Fibroblast of skin of scalp (primary cell): ENCODE measurements around the gene DPP10.
A peak's percentile ranks its signal among the peaks of the same experiment; 100 is the strongest.
"Not testable (repeated sequence)": the region's sequence is repeated elsewhere in the genome, so short reads cannot be mapped to it uniquely, and the experiment has no call there.

Source experiments
- DNase-seq: peaks from one replicate; pipeline ENCODE4 v3.0.0-alpha.2; 2013

The DPP10 gene

GRCh38 chr2:114515882-114516281 is 73.4 kb downstream of the DPP10 start:
- no peak for DNase-seq

DNA sequence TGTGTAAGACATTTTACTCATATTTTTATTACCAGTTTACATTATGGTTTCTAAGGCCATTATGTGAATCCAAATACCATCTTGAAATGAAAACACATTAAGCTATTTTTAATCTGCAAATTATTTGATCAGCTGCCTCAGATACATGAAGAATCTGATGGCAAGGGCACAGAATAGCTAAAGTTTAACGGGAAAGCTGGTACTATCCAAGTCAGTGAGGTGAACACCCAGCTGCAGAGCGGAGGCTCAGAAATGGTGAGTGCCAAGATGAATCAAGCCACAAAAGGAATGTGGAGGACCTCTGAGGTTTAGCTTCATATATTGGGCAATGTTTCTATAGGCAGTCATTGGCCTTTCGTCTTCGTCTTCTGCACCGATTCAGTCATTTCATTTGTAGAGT is 75.1 kb downstream of the DPP10 start:
- DNase-seq: no peak

DNA sequence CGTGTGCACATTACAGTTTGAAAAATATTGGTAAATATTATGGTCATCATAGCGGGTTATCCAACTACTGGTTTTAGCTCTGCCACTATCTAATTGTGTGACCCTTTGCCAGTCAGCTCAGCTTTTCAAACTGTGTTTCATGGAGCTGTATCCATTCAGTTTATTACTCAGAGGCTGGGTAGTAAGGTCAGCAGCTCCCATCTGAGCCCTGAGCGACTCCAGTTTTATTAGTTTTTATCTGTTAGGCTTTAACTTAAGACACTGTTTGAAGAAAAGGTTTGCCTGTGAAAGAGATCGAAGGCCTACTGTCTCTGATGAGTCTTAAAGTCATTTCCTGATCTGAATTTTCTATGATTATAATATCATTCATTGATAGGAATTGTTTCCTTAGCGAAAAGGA is 76.3 kb downstream of the DPP10 start:
- no peak for DNase-seq

DNA sequence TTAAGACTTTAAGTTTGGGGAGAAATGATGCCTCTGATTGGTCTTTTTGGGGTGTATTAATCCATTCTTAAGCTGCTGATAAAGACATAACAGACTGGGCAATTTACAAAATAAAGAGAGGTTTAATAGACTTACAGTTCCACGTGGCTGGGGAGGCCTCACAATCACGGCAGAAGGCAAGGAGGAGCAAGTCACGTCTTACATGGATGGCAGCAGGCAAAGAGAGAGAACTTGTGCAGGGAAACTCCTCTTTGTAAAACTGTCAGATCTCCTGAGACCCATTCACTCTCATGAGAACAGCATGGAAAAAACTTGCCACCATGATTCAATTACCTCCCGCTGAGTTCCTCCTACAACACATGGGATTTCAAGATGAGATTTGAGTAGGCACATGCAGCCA is 80.2 kb downstream of the DPP10 start:
- not testable (repeated sequence) for DNase-seq

DNA sequence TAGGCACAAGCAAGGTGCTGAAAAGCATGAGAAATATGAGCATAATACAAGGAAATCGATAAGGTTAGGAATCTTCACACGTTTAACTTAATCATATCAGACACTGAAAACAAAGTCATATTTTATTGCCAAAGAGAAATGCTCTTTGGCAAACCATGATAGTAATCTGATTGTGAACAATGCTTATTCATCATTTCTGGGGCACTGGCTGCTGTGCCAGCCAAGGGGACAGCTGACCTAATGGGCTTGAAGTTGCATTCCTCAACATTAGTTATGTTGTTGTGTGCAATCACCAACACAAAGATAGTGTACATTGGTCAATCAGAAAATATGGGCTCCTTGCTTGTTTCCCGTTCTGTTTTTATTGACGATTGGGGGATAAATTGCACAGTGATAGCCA is 83.5 kb downstream of the DPP10 start:
- no peak for DNase-seq

GRCh38 chr2:114526841-114527240 is 84.4 kb downstream of the DPP10 start:
- DNase-seq: no peak

- no peak for DNase-seq
These were observed 85.0 kb downstream of the DPP10 start for GRCh38 chr2:114527330-114527983.

- DNase-seq: peak; percentile 4
These were observed 92.0 kb downstream of the DPP10 start for GRCh38 chr2:114534116-114535084.

DNA sequence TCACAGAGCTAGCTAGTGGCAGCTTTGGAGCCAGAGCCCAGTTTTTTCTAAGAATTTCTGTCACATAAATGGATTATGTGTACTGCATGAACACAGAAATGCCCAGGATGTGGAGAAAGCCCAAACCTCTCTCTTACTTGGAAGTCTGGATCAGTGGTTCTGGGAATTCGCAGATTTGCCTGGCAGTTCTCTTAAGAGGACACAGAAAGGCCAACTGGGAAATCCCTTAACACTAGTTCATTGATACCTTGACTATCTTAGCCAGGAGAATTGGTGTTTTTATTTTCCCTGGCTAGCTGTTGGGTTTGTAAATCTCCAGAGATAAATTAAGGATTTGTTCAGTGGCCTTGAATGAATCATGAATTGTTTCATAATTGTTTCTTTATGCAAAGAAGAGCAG is 95.3 kb downstream of the DPP10 start:
- no peak for DNase-seq

DNA sequence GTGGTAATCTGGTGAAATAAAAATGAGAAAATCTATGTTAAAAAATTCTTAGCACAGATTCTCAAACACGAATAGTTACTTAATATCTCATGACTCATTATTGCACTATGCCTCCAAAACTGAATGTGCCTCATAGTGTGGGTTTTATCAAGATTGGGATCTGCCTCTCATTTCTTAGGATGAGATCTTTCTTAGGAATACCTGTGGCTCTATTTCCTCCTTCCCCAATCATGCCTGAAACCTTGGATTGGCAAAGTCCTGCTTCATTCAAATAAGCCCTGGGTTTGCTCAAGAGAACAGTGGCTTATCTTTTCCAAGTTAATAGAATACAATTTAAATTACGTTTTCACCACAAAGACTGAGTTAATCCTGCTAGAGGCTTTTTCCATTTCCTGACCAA is 100.3 kb downstream of the DPP10 start:
- no peak for DNase-seq

DNA sequence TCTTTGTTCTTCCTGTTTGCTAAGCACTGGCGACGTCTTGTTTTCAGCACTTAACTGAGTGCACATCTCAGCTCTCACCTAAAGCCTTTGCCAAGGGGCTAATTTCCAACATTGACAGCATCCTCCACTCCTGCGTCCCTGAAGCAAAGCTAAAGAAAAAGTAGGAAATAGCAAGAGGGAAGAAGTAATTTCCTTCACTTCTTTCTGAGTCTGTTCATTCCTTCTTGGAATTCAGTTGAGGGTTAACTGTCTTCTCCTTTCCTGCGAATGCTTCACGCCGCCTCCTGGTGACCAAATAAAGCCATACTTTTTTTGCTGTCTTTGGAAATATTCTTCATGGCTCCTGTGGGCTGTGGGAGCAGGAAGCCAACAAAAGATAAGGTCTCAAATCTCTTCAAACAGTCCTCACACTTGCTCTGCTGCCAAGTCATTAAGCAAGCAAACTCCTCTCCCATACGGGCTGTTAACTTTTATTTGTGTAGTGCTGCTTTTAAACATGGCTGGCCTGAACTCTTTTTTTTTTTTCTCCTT is 100.9 kb downstream of the DPP10 start:
- DNase-seq: peak; percentile 12

DNA sequence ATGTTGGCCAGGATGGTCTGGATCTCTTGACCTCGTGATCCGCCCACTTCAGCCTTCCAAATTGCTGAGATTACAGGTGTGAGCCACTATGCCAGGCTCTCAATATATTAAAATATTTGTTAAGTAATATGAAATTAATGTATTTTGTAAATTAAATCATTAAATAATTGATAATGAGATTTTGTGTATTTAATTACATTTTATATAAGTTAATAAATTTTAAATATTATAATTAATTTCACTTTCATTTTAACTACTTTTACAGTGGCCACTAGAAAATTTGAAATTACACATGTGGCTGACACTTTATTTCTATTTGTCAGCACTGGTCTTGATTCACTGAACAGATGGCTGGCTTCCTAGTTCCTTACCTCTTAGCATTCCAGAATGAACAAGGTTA is 102.6 kb downstream of the DPP10 start:
- DNase-seq: no peak

- no peak for DNase-seq
These were observed 104.1 kb downstream of the DPP10 start for GRCh38 chr2:114546531-114546930.

DNA sequence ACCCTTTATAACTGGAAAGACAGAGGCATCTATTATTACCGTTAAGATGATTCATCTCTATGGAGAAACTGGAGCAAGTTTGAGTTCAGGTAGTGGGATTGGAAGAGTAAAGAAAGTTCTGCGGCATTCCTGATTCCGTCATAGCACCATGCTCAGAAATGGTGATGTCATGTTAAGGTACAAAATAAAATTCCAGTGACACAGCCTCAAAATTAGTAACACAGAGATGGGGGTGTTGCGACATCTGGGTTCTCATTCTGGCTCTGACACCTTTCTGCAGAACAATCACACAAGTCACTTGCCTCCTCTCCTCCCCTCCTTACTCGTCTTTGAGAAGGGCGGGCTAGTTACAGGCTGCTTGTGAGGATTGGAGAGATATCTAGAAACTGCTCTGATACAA is 105.7 kb downstream of the DPP10 start:
- DNase-seq: no peak

DNA sequence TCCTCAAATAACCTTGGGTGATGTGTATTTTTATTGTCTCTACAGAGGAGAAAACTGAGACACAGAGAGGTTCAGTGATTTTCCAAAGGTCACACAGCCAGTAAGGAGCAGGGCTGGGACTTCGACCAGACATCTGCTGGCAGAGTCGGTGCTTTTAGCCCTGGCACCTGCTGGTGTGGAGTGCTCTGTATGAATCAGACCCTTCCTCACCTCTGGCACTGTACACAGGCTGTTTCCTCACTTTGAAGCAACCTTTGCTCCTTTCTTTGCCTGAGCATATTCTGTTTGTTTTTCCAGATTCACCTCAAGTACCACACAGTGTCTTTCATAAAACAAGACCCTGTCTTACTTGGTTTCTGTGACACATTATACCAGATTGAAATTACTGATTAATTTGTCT is 107.9 kb downstream of the DPP10 start:
- DNase-seq: no peak

DNA sequence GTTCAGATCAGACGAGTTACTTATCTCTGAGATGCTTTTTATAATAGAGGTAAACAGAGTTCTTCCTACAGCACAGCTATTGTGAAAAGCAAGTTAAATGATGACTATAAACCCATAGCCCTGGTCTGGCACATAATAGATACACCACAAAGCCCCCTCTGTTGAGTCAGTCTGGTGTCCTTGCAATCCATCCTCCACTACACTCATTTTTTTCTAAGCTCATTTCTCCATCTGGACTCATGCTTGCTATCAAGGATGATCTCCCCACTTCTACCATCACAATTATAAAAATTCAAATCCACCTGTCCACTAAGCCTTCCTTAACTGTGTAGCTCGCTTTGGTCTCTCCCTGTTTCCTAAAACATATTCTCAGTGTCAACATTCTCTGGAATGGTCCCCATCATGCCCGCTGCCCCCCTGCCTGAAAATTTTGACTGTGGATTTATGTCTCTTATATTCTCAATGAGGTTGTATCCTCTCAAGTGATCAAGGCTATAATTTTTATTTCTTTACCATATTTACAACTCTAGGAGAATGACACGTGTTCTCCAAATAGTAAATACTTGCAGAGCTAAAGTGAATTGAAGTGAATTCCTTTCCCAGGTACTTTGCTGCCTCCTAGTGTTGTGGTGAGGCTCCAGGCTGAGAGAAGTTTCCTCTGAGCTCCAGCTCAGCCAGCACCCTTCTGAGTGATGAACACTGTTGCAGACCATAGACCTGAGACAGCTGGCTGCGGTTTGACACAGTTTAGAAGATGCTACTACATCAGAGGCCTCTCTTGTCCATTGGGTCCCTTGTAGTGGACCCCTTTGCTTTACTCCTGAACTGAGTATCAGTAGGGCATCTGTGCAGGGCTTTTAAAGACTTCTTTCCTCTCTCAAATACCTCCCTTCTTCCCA is 108.7 kb downstream of the DPP10 start:
- peak; percentile 27 for DNase-seq

DNA sequence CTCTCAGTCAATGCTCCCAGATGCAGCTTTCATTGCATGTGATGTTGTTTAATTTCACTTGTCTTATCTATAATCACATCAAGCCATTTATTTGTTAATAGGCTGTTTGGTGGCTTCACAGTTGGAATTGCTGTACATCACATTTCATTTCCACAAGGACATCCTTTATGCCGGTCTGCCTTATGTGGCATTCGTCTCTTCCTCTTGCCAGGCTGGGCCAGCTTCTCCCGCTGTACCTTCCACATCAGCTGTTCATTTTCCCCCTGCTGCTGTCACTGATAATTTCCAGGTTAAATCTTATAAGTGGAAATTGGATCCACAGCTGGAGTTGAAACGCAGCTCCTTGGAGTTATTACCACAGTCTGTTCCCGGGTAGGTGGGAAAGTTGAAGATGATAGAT is 110.6 kb downstream of the DPP10 start:
- DNase-seq: no peak

GRCh38 chr2:114569166-114569565 is 126.7 kb downstream of the DPP10 start:
- DNase-seq: no peak

- no peak for DNase-seq
These were observed 135.2 kb downstream of the DPP10 start for GRCh38 chr2:114577657-114578056.

GRCh38 chr2:114579542-114579941 is 137.1 kb downstream of the DPP10 start:
- no peak for DNase-seq

DNA sequence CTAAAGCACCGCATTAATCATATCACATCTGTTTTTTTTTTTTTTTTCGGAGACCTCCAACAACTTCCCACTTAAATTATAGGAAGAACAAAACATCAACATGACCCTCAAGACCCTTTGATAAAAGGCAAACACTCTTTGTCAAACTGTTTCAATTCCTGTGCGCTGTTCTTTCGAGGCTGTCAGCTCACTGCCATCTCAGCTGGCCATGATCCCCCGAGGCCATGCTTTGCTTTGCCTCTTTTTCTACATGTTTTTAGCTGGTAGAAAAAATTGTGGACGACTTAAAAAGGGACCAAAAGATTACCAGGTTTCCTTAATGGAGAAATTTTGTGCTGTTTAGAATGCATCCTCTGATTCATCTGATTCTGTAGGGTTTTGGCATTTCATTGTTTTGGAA is 138.2 kb downstream of the DPP10 start:
- DNase-seq: no peak

GRCh38 chr2:114598329-114598728 is 155.9 kb downstream of the DPP10 start:
- no peak for DNase-seq

DNA sequence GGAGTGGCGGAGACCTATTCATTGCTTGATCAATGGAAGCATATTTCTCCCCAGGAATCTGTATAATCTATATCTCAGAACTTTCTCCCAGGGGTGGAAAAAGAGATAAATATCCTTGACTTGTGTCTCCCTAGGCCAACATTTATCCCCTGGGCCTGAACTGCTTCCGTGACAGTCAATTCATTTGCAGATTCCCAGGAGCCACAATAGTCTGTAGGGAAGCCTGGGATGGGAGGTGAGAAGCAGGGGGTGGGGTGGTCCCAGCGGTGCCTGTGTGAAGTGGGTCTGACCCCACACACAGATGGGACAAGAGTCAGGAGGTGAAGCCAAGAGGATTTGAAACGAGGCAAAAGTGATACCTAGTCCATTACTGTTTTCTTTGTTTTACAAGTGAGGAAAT is 166.8 kb downstream of the DPP10 start:
- DNase-seq: no peak
